H1 (cell line): ENCODE data around the gene TTC6. TPM values are rescaled to one million over a fixed set of nuclear protein-coding genes. Genes with fewer than 3 reads are reported as not detected.

Source experiments
- SUZ12 ChIP-seq: fragments of 200-600 bp; sonication (generic); IDR thresholded peaks from 2 replicates; pipeline ENCODE4 v1.6.1; 2012; ENCODE audit warnings: mild to moderate bottlenecking, inconsistent platforms, low read length, moderate library complexity, mixed read lengths
- polyA plus RNA-seq, 7 experiments: library from polyadenylated mRNA; depleted of rRNA in 3 of 7; stranded (reverse) in 5 of 7; unstranded in 2 of 7; fragments of >200 nt in 5 of 7; fragments of 200-250 nt in 2 of 7; gene quantifications; 1 replicate in 5 of 7; 2 replicates in 1 of 7; 4 replicates in 1 of 7; pipeline versions ENCODE4 v1.2.1 to v1.2.3, GENCODE V29; 2011 to 2013; ENCODE audit warnings: missing spikeins in 2 of 7, mixed read lengths in 2 of 7
- total RNA-seq: library from RNA; stranded (reverse); fragmentation: NEBNext Ultra II Directional; extraction: Animal tissue kit (Norgen Biotek cat#: 25700); gene quantifications from 2 replicates; pipeline ENCODE4 v1.2.1, GENCODE V29; 2021

Gene TTC6
- total and polyA plus RNA-seq, 2 of the 8 experiments (the other 6 are each of a cell fraction or from before 2014, with no cell fraction given), result 0.02 TPM; not detected in 1

GRCh38 chr14:37550511-37550910, 44.9 kb upstream of the TTC6 start (continued):
- TF ChIP-seq SUZ12, result no peak
- TF ChIP-seq, all 59 proteins: peak for 0
